IPS-20b (cell line): ENCODE results near the gene ZBED1.
"Not testable (repeated sequence)": the region's sequence is repeated elsewhere in the genome, so short reads cannot be mapped to it uniquely, and the experiment has no call there.

ENCODE experiments used
- H3K27ac ChIP-seq: one replicate; pipeline ENCODE4 v1.5.1; 2013; ENCODE audit warnings: low read length
- H3K27me3 ChIP-seq: 2 replicates; pipeline ENCODE4 v1.6.1; 2013; ENCODE audit warnings: mild to moderate bottlenecking, low read length, inconsistent platforms; ENCODE audit not compliant: insufficient read depth
- H3K36me3 ChIP-seq: 2 replicates; pipeline ENCODE4 v1.6.1; 2013; ENCODE audit warnings: low read depth, mild to moderate bottlenecking, inconsistent platforms, low read length, moderate library complexity; ENCODE audit not compliant: insufficient read depth
- H3K4me1 ChIP-seq: 2 replicates; pipeline ENCODE4 v1.6.1; 2013; ENCODE audit warnings: mild to moderate bottlenecking, control low read depth, inconsistent platforms, low read length, moderate library complexity; ENCODE audit not compliant: insufficient read depth
- H3K4me3 ChIP-seq: 2 replicates; pipeline ENCODE4 v1.5.1; 2013; ENCODE audit warnings: mild to moderate bottlenecking, low read length, inconsistent platforms
- H3K9ac ChIP-seq: 2 replicates; pipeline ENCODE4 v1.6.1; 2013; ENCODE audit warnings: low read depth, mild to moderate bottlenecking, inconsistent platforms, low read length, moderate library complexity
- H3K9me3 ChIP-seq: 2 replicates; pipeline ENCODE4 v1.6.1; 2013; ENCODE audit warnings: mild to moderate bottlenecking, low read depth, low read length, inconsistent platforms; ENCODE audit not compliant: insufficient read depth

ZBED1 gene

DNA sequence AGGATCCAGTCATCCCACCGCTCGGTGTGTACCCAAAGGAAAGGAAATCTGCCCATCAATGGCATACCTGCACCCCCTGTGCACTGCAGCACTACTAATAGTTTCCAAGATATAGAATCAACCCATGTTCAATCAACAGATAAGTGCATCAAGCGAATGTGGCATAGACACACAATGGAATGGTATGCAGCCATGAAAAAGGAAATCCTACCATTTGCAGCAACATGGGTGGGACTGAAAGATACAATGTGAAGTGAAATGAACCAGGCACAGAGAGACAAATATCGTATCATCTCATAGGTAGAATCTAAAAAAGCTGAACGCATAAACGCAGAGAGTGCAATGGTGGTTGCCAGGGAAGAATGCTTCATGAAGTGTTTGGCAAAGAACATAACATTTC, 42.5 kb downstream of the ZBED1 start:
- Histone ChIP-seq H3K4me1 (no peaks in the 10 kb centered on the region; the same call in 1 of the 2 replicates), H3K4me3 (no peak overlapping the region)

DNA sequence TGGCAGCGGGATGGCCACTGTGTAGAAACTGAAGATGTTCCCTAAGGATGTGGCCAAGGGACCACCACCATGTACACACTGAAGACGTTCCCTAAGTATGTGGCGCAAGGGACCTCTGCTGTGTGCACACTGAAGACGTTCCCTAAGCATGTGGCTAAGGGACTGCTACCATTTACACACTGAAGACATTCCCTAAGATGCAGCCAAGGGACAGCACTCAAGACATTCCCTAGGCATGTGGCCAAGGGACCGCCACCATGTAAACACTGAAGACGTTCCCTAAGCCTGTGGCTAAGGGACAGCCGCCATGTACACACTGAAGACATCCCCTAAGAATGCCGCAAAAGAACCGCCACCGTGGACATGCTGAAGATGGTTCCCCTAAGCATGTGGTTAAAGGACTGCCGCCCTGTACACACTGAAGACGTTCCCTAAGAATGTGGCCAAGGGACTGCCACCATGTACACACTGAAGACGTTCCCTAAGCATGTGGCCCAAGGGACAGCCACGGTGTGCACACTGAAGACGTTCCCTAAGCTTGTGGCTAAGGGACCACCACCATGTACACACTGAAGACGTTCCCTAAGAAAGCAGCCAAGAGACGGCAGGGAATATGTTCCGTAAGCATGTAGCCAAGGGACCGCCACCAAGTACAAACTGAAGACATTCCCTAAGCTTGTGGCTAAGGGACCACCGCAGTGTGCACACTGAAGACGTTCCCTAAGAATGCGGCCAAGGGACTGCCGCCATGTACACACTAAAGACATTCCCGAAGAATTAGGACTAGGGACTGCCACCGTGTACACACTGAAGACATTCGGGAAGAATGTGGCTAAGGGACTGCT, 43.3 kb downstream of the ZBED1 start:
- no peaks in the 10 kb centered on the region; the same call in 1 of the 2 replicates for H3K4me1 ChIP-seq
- no peak overlapping the region for H3K27ac ChIP-seq
- H3K36me3 ChIP-seq, result peaks cover 5% of the 10 kb centered on the region; the same call in 1 of the 2 replicates
- peaks cover 4% of the 10 kb centered on the region; the same call in 1 of the 2 replicates for H3K9me3 ChIP-seq
- no peaks in the 10 kb centered on the region for H3K27me3 ChIP-seq
- H3K9ac ChIP-seq, result no peak overlapping the region
- no peak overlapping the region for H3K4me3 ChIP-seq

More for the DNA sequence above, 42.5 kb downstream of the ZBED1 start:
- Histone ChIP-seq H3K27ac (no peak overlapping the region), H3K9me3 (peaks cover 6% of the 10 kb centered on the region), H3K36me3 (no peaks in the 10 kb centered on the region), H3K9ac (no peak overlapping the region), H3K27me3 (no peaks in the 10 kb centered on the region)

DNA sequence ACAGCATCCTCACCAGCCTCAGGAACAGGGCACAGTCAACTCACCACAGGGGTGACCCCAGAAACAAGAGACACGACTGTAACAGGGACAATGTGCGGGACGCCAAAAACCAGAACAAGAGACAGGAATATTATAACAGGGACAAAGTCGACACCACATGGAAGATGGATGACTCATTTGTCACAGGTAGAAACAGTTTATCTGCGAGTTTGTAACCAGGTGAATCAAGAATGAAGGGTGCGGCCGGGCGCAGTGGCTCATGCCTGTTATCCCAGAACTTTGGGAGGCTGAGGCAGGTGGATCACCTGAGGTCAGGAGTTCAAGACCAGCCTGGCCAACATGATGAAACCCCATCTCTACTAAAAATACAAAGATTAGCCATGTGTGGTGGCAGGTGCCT, 44.7 kb downstream of the ZBED1 start:
- not testable (repeated sequence) for H3K27ac ChIP-seq, H3K4me3 ChIP-seq, H3K4me1 ChIP-seq, H3K9ac ChIP-seq, H3K27me3 ChIP-seq, H3K36me3 ChIP-seq, H3K9me3 ChIP-seq

GRCh38 chrX:2454620-2455019, 46.2 kb downstream of the ZBED1 start:
- not testable (repeated sequence) for H3K9me3 ChIP-seq, H3K27ac ChIP-seq, H3K9ac ChIP-seq, H3K27me3 ChIP-seq, H3K36me3 ChIP-seq, H3K4me1 ChIP-seq, H3K4me3 ChIP-seq

GRCh38 chrX:2452799-2453198, 48.0 kb downstream of the ZBED1 start:
- Histone ChIP-seq H3K9ac (no peak overlapping the region), H3K27ac (no peak overlapping the region), H3K27me3 (no peaks in the 10 kb centered on the region)

GRCh38 chrX:2452317-2452784, 48.4 kb downstream of the ZBED1 start:
- H3K9ac ChIP-seq, result no peak overlapping the region
- H3K27me3 ChIP-seq, result no peaks in the 10 kb centered on the region
- H3K4me1 ChIP-seq, result peaks cover 6% of the 10 kb centered on the region; the same call in 1 of the 2 replicates
- peaks cover 9% of the 10 kb centered on the region; the same call in 1 of the 2 replicates for H3K36me3 ChIP-seq
- H3K4me3 ChIP-seq, result no peak overlapping the region
- peaks cover 4% of the 10 kb centered on the region; the same call in 1 of the 2 replicates for H3K9me3 ChIP-seq
- H3K27ac ChIP-seq, result no peak overlapping the region

More at GRCh38 chrX:2452799-2453198, 48.0 kb downstream of the ZBED1 start:
- Histone ChIP-seq H3K9me3 (peaks cover 4% of the 10 kb centered on the region; the same call in 1 of the 2 replicates), H3K4me1 (peaks cover 6% of the 10 kb centered on the region; the same call in 1 of the 2 replicates), H3K4me3 (no peak overlapping the region), H3K36me3 (peaks cover 6% of the 10 kb centered on the region; the same call in 1 of the 2 replicates)

DNA sequence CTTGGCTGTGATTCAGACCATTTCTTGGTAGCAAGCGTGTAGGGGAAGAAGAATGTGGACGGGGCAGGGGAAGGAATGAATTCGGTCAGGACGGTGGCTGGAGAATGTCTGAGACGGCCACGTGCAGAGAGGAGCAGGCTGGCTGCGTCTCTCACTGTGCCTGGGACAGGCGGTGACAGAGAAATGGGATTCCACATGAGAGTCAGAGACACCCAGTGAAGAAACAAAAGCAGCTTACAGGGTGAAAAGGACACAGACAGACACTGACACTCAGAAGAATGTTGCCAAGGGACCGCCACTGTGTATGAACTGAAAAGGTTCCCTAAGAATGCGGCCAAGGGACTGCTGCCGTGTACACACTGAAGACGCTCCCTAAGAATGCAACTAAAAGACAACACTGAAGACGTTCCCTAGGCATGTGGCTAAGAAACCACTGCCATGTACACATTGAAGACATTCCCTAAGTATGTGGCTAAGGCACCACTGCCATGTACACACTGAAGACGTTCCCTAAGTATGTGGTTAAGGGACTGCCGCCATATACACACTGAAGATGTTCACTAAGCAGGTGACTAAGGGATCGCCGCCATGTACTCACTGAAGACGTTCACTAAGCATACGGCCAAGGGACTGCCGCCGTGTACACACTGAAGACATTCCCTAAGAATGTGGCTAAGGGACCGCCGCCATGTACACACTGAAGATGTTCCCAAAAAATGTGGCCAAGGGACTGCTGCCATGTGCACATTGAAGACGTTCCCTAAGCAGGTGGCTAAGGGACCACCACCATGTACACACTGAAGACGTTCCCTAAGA, 49.1 kb downstream of the ZBED1 start:
- H3K9ac ChIP-seq, result peak overlapping the region; percentile 35; the same call in 1 of the 2 replicates
- H3K27ac ChIP-seq, result peak overlapping the region; percentile 10

GRCh38 chrX:2450681-2451080, 50.1 kb downstream of the ZBED1 start:
- peaks cover 6% of the 10 kb centered on the region; the same call in 1 of the 2 replicates for H3K4me1 ChIP-seq
- no peak overlapping the region for H3K27ac ChIP-seq
- no peaks in the 10 kb centered on the region for H3K27me3 ChIP-seq
- H3K9me3 ChIP-seq, result peaks cover 4% of the 10 kb centered on the region; the same call in 1 of the 2 replicates
- peak overlapping the region; percentile 52; the same call in 1 of the 2 replicates for H3K9ac ChIP-seq
- no peak overlapping the region for H3K4me3 ChIP-seq
- peaks cover 9% of the 10 kb centered on the region; the same call in 1 of the 2 replicates for H3K36me3 ChIP-seq

More for the DNA sequence above, 49.1 kb downstream of the ZBED1 start:
- Histone ChIP-seq H3K36me3 (peaks cover 9% of the 10 kb centered on the region; the same call in 1 of the 2 replicates), H3K4me3 (no peak overlapping the region), H3K9me3 (peaks cover 4% of the 10 kb centered on the region; the same call in 1 of the 2 replicates), H3K4me1 (peaks cover 6% of the 10 kb centered on the region; the same call in 1 of the 2 replicates), H3K27me3 (no peaks in the 10 kb centered on the region)

- no peak overlapping the region for H3K27ac ChIP-seq
- peaks cover 9% of the 10 kb centered on the region; the same call in 1 of the 2 replicates for H3K36me3 ChIP-seq
Observed at GRCh38 chrX:2449135-2449886, 51.5 kb downstream of the ZBED1 start.

DNA sequence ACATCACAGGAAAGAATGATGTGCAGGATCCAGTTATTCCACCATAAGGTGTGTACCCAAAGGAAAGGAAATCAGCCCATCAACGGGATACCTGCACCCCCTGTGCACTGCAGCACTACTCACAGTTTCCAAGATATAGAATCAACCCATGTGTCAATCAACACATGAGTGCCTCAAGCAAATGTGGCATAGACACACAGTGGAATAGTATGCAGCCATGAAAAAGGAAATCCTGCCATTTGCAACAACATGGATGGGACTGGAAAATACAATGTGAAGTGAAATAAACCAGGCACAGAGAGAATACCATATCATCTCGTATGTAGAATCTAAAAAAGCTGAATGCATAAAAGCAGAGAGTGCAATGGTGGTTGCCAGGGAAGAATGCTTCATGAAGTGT, 53.3 kb downstream of the ZBED1 start:
- H3K27ac ChIP-seq, result no peak overlapping the region
- peaks cover 6% of the 10 kb centered on the region; the same call in 1 of the 2 replicates for H3K36me3 ChIP-seq
- H3K9me3 ChIP-seq, result no peaks in the 10 kb centered on the region
- H3K27me3 ChIP-seq, result no peaks in the 10 kb centered on the region
- no peak overlapping the region for H3K9ac ChIP-seq
- peaks cover 6% of the 10 kb centered on the region; the same call in 1 of the 2 replicates for H3K4me1 ChIP-seq
- no peak overlapping the region for H3K4me3 ChIP-seq

More at GRCh38 chrX:2449135-2449886, 51.5 kb downstream of the ZBED1 start:
- peak overlapping the region; percentile 52; the same call in 1 of the 2 replicates for H3K9ac ChIP-seq
- H3K4me3 ChIP-seq, result no peak overlapping the region
- peaks cover 4% of the 10 kb centered on the region; the same call in 1 of the 2 replicates for H3K9me3 ChIP-seq
- peaks cover 6% of the 10 kb centered on the region; the same call in 1 of the 2 replicates for H3K4me1 ChIP-seq
- no peaks in the 10 kb centered on the region for H3K27me3 ChIP-seq
